Non-pigmented ciliary epithelial cell (primary cell): ENCODE data around the gene EFHC1.

Experiments
- DNase-seq: peaks from one replicate; pipeline ENCODE4 v3.0.0-alpha.2; 2010; ENCODE audit warnings: low read depth

The EFHC1 gene

DNA sequence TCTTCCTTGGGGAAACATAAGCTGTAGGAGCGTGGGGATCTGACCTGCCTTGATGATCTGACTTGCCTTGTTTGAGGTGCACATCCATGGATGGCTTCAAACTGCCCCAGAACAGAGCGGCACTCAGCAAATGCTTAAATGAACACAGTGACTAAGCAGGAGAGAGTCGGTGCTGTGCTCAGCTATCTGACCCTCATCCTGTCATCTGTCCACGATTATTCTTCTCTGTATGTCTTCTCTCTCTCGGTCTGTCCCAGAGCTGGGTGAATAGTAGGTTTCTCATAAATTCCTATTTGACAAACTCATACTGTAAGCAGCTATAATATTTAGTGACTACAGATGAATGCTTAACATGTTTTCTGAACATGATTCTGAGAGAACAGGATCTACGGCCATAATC lies 119.5 kb downstream of the EFHC1 start:
- no peak for DNase-seq

DNA sequence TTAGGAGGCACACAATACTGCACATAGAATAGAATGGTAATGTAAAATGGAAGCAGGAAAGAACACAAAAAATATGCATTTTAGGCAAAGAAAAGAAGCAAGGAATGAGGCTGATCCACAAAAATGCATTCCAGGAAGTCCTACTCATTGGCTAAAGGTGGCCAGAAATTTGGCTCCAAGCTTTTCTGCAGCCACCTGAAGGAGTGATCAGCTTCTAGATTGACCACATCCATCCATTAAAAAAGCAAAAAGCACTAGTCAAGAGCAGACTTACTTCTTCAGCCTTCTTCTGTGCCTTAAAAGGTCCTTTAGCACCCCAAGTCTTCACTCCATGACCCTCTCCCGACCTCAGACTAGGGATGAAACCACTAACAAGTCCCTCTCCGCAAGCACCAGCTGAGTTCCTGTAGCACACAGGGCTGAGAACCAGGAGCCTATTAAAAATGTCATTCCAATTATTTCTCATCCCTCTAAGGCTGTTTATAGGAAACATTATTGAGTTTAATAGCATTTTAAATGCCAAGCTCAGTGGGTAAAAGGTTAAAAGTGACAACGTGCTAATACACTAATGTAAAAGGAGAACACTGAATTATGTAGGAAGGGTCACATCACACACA lies 120.3 kb downstream of the EFHC1 start:
- DNase-seq, result no peak

GRCh38 chr6:52541135-52541534 lies 121.0 kb downstream of the EFHC1 start:
- DNase-seq, result no peak

GRCh38 chr6:52543262-52543661 lies 123.1 kb downstream of the EFHC1 start:
- no peak for DNase-seq

- no peak for DNase-seq
Measured at GRCh38 chr6:52543729-52544601, 123.8 kb downstream of the EFHC1 start.

DNA sequence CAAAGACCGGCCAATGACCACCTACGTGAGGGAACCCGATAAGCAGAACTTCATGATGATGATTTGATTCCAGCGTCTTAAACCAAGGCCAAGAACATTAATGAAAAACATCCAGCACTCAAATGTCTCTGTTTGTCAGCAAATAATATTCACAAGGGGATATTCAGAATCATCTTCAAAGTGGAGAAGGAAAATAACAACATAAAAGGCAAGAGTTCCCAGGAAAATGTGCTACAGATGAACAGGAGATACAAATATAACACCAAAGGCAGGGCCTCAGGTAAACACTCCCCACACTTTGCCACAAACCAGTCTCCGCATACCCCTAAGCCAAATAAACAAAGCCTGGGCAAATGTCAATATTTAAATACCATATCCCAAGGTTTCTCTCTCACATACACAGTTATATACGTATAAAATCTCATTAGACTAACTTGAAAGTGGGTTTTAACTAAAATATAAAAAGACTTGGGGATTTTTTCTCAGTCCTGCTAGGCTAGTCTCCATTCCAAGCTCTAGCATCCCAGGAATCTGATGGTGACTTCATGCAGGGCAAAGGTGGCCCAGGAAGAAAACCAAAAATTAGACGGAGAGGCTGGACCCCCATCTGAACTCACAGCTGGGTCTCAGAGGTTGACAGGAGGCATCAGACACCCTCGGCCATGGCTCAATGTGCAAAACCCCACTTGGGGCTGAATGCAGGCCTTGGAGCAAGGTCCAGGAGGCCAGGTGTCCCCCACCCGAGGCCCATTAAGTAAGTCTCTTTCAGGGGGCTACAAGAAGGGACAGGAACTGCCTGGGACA lies 124.7 kb downstream of the EFHC1 start:
- no peak for DNase-seq

DNA sequence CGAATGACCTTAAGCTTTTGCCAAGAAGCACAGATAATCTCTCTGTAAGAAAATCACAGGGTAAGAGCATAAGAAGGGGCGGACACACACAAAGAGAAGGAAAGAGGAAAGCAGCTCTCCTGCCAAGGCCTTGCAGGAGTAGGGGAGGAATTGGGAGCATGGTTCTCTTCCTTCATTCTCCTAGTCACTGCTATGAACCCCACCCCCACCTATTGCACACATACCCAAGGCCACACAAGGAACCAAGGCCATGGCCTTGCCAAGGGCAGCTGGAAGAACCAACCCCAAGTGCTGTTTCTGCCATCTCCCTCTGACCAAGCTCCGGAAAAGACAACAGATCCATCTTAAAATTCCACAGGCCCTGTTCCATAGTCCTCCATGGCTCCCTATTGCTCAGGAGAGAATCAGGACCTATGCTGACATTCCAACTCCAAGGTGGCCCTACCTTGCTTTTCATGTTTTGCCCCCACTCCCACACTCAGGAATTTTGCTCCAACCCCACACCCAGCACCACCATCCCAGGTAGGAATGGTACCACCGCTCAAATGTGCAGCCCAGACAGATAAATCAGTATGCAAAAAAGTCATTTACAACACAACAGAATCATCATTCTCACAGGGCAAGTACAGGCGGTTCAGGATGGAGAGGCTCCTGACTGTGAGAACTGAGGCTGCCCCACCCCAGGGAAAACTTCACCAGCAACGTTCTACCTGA lies 125.4 kb downstream of the EFHC1 start:
- no peak for DNase-seq

DNA sequence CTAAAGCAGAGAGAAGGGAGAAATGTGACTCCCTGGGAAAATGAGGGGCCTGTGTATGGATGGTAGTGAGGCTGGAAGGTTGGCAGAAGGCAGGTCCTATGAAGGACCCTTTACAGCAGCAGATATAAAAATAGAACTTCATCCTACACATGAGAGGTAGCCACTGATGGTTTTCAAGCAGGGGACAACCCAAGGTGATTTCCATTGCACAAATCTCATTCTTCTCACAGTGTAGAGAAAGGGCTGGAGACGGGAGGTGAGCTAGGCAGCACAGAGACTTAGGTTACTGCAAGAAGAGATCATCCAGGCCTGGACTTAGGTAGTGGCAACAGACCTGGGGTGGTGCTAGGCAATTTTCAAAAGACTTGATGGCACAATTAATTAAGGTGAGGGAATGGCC lies 126.0 kb downstream of the EFHC1 start:
- no peak for DNase-seq

DNA sequence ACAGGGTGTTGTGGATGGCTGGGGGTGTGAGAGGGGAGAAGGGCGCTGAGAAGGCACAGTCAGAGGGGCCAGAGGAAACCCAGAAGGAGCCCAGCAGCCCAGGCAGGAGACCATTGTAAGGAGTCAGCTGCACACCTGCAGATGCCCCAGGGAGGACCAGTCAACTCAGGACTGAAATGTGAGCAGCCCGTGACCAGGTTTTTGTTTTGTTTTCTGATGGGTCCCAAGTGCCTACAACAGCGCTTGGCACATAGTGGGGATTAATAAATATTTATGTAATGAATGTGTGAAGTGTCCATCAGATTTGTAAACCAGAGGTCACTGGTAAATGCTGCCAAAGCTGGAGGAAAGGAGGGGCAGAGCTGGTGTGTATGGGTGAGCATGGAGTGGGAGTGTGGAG lies 126.5 kb downstream of the EFHC1 start:
- no peak for DNase-seq

DNA sequence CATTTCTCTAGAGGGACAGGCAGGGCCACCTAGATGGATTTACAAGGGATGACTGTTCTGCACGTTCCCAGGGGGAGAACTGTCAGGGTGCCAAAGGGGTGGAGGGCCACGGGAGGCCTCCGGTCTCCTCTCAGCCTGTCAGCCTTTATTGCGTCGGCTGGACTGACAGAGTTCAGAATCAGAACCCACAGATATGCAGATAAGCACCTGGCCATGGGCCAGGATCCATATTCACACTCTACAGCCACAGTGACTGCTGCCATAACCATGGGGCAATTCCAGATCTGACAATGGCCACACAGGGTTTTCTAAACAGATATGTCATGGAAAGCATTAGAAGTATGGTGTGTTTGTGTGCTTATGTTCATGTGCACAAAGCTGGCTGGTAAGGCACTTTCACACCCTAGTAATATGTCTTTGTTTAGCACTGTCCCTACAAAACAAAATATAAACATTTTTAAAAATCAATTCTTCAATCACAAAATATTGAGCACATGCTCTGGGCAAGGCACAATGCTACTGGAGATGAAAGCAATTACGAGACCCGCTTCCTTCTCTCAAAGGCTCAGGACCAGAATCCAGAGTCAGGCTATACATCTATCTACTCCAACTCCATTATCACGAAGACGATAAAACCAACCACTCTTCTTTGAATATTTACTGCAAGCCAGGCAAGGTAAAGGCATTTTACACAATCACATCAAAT lies 127.7 kb downstream of the EFHC1 start:
- DNase-seq, result no peak

GRCh38 chr6:52548353-52548713 lies 128.2 kb downstream of the EFHC1 start:
- DNase-seq, result no peak

- DNase-seq, result no peak
Measured at GRCh38 chr6:52548999-52549398, 128.9 kb downstream of the EFHC1 start.

- DNase-seq, result no peak
Measured at GRCh38 chr6:52549428-52549827, 129.3 kb downstream of the EFHC1 start.

GRCh38 chr6:52550014-52550575 lies 130.0 kb downstream of the EFHC1 start:
- no peak for DNase-seq

DNA sequence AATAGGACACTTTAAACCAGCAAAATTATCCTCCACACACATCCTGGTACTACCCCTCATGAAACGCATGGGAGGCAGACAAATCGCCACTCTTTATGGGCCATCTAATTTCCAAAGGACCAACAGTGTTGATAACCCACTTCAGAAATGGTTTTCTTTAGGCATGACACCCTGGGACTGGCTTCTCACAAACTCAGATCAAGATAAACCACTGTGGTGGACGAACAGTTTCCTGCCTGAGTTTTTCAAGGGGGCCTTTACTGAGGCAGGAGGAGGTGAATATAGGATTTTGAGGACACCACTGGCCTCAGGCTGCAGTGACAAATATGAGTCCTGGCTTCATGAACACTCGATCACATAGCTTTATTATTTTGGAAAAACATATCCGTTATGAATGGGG lies 130.7 kb downstream of the EFHC1 start:
- no peak for DNase-seq

GRCh38 chr6:52551483-52552277 lies 131.5 kb downstream of the EFHC1 start:
- DNase-seq, result no peak

DNA sequence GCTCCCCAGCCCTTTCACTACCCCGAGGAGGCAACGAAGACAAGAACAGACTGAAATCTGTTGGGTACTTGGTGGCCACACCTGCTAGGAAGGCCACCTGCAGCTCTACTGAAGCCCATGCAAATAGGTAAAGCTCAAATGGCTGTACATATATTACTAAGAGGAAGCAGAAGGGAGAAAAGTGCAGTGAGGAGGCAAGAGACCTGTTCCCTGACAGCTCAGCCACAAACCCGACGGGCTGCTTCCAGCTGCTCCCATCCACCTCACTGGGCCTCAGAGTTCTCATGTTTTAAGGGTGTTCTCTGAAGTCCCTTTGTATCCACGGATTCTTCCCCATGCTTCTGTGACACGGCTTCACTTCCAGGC lies 132.1 kb downstream of the EFHC1 start:
- no peak for DNase-seq

DNA sequence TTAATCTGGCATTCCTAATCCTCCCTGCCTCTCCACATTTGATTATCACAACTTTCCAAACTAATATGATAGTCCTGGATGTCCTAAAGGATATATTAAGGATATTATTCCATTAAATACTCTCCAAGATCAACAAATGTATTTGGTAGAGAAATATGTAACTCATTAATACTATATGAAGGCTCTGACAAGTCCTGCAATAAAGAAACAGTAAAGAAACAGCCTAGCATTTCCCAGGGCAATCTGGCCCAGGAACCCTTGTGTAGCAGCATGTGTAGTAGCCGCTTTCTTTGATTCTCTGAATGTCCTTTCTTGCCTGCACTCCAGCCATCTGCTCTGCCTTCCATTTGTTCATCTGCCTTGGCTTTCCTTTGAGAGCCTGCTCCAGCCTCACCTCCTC lies 133.0 kb downstream of the EFHC1 start:
- no peak for DNase-seq

GRCh38 chr6:52553719-52554118 lies 133.6 kb downstream of the EFHC1 start:
- no peak for DNase-seq

DNA sequence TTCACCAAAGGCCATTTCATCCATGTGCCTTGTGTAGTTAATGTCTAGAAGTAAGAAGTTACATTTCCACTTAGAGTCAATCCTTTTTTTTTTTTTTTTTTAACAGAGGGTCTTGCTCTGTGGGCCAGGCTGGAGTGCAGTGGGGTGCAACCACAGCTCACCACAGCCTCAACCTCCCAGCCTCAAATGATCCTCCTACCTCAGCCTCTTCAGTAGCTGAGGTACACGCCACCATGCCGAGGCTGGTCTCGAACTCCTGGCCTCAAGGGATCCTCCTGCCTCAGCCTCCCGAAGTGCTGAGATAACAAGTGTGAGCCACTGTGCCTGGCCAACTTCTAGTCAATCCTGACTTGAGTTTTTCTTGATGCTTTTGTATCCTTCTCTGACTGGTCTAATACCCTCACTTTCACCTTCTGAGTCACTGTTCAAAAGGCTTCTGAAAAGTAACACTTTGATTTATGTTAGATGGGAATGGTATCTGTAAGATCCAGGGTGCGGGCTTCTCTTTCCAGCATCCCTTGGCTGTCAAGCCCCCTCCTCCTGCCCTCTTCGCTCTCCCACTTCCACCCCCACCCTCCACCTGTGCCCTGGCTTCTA lies 134.6 kb downstream of the EFHC1 start:
- DNase-seq, result no peak
